GM06990 (cell line): ENCODE data around the gene SPI1.
A peak's percentile ranks its signal among the peaks of the same experiment; 100 is the strongest.

Source experiments
- DNase-seq: peaks from one replicate; pipeline ENCODE4 v3.0.0-alpha.2; 2011; ENCODE audit not compliant: insufficient read length; ENCODE audit errors: extremely low read depth
- H3K27me3 ChIP-seq: replicated peaks from 2 replicates; pipeline ENCODE4 v1.6.0; 2011; ENCODE audit warnings: low read length; ENCODE audit not compliant: control insufficient read depth, insufficient read depth
- H3K36me3 ChIP-seq: 2 replicates; pipeline ENCODE4 v1.5.1; 2011; ENCODE audit warnings: low read length; ENCODE audit not compliant: control insufficient read depth, insufficient read depth
- H3K4me3 ChIP-seq: replicated peaks from 2 replicates; pipeline ENCODE4 v1.5.1; 2011; ENCODE audit warnings: low read depth, mild to moderate bottlenecking, control low read depth, low read length
- TF ChIP-seq, protein P1 (sequence below): IDR thresholded peaks from 2 replicates; pipeline ENCODE4 v1.5.1; 2011; ENCODE audit warnings: low read length, control low read depth, mild to moderate bottlenecking, inconsistent platforms; ENCODE audit not compliant: insufficient read depth, poor library complexity, severe bottlenecking

The SPI1 gene

DNA sequence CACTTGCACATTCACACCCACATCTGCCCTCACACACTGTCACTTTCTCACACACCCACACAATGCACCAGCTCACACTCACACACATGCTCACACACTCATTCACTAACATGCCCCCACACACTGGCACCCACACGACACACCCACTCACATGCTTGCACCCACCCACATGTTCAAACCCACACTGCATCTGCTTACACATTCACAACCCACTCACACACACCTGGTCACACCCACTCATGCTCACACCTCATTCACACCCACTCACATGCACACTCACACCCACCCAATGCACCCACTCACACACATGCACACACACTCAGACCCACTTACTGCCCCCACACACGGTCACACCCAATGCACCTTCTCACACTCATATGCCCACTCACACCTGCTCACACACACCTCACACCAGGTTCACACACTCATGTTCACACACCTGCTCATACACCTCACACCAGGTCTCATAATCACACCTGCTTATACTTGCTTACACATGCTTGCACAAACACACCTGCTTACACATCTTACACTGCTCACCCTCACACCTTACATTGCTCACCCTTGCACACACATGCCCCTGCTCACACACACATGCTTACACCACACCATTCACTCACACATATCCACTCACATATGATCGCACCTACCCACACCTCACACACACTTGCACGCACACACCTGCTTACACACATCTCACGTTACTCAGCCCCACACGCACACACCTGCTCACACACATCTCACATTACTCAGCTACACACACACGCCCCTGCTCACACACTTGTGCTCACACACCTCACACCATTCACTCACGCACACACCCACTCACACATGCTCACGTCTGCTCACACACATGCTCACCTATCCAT is 22.0 kb downstream of the SPI1 start:
- Histone ChIP-seq H3K36me3 (peaks cover 9% of the 10 kb centered on the region), H3K27me3 (no peaks in the 10 kb centered on the region), H3K4me3 (no peak overlapping the region)
- DNase-seq: no peak
- TF ChIP-seq, protein P1, sequence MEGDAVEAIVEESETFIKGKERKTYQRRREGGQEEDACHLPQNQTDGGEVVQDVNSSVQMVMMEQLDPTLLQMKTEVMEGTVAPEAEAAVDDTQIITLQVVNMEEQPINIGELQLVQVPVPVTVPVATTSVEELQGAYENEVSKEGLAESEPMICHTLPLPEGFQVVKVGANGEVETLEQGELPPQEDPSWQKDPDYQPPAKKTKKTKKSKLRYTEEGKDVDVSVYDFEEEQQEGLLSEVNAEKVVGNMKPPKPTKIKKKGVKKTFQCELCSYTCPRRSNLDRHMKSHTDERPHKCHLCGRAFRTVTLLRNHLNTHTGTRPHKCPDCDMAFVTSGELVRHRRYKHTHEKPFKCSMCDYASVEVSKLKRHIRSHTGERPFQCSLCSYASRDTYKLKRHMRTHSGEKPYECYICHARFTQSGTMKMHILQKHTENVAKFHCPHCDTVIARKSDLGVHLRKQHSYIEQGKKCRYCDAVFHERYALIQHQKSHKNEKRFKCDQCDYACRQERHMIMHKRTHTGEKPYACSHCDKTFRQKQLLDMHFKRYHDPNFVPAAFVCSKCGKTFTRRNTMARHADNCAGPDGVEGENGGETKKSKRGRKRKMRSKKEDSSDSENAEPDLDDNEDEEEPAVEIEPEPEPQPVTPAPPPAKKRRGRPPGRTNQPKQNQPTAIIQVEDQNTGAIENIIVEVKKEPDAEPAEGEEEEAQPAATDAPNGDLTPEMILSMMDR: no peak

DNA sequence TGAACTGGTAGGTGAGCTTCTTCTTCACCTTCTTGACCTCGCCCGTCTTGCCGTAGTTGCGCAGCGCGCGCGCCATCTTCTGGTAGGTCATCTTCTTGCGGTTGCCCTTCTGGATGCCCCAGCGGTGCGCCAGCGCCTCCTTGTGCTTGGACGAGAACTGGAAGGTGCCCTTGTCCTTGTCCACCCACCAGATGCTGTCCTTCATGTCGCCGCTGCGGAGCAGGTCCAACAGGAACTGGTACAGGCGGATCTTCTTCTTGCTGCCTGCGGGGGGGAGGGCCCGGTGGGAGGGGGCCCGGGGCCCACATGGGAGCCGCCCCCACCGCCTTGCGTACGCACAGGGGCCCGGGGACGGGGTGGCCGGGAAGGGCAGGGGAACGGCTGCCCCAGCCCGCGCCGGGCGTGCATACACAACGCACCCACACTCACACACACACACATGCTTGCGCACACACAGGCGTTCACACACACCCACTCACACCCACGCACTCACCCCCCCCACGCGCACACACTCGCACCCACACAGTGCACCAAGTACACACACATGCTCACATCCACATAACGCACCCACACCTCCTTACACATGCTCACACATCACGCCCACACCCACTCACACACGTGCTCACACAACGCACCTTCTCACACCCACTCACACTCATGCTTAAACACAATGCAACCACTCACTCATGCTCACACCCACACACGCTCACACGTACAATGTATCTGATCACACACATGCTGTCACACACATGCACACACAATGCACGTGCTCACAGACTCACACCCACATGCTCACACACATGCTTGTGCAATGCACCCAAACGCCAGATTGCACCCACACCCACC is 22.8 kb downstream of the SPI1 start:
- DNase-seq: no peak
- TF ChIP-seq, protein P1: peak; percentile 36
- Histone ChIP-seq H3K36me3 (peaks cover 9% of the 10 kb centered on the region), H3K27me3 (no peaks in the 10 kb centered on the region), H3K4me3 (no peak overlapping the region)

DNA sequence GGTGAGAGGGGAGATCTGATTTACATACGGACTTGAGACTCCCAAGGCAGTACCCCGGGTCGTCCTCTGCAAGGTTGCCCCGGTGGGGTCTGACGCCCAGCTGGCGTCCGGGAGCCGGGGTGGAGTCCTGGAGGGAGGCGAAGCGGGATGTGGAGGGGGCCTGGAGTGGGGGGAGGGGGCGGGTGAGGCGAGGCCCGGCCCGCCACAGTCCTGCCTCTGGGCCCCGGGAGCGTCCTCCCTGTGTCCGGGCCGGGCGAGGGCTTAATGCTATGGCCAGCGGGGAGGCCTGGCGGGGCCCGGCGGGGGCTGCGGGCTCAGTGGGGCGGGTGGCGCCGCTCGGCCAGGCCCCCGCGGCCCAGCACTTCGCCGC is 23.4 kb downstream of the SPI1 start:
- no peak for DNase-seq
- Histone ChIP-seq H3K36me3 (peaks cover 9% of the 10 kb centered on the region), H3K4me3 (no peak overlapping the region), H3K27me3 (no peaks in the 10 kb centered on the region)
- TF ChIP-seq, protein P1: no peak

DNA sequence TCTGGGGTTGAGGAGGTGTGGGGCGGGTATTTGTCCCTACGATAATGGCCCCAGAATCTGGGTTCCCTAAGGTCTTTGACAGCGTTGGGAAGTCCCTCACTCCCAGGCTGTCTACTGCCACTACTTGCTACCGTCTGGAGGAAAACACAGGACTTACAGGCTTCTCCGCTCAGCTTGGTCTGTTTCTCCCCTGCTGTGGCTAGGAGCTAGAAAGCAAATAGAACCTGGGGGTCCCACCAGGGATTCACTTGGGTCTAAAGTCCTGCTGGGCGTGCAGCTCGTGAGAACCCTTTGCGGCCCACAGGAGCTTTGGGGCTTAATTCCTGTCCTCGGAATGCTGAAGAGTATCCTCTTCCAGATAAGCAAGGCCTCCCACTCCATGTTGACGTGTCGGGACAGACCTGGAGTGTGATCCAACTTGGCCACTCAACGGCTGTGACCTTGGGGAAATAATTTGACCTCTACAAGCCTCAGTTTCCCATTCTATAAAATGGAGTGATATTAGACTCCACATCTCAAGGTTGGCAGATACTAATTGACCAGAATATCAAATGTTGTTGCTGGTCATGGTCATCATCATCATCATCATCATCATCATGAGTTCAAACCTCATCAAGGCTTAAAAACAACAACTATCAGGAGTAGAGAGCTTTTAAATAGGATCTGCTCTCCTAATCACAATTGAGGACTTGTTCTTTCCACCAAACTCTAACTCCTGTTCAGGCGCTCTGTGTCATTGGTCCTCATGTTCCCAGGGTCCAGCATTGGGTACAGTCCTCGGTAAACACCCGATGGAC is 24.2 kb downstream of the SPI1 start:
- TF ChIP-seq, protein P1: no peak

DNA sequence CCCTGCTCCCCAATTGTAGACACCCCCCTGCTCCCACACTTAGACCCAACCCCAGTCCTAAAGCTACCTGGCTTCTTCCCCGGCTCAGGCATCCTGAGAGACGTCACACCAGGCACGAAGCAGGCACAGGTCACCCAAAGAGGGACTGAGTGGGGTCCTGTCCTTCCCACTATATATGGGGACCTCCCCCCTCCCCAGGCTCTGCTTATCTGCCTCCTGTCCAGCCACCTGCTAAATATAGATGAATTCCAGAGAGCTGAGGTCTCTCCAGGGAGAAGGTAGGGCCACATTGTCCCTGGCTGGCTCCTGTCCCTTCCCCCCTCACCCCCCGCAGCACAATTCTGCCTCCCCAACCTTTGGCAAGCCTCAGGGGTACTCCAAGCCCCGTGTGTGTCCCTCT is 25.8 kb downstream of the SPI1 start, which contains the start of gene MYBPC3:
MYBPC3 (minus strand) TSS at position 147 of the 400 bp plus-strand sequence; CDS start at position 92, 55 bp downstream.
- no peak for DNase-seq
- Histone ChIP-seq H3K36me3 (peaks cover 2% of the 10 kb centered on the region), H3K4me3 (no peak within 1 kb of the TSS), H3K27me3 (no peaks in the 10 kb centered on the region)
- TF ChIP-seq, protein P1: no peak

More for the DNA sequence above, 24.2 kb downstream of the SPI1 start:
- no peak for DNase-seq
- no peak overlapping the region for H3K4me3 ChIP-seq
- no peaks in the 10 kb centered on the region for H3K27me3 ChIP-seq
- peaks cover 6% of the 10 kb centered on the region for H3K36me3 ChIP-seq
